Esophagus squamous epithelium (tissue), 4 donors: ENCODE results near the gene LECT2.

Experiments
- POLR2A ChIP-seq, 4 donors: fragments of 450-650 bp; IDR thresholded peaks; one replicate each; pipeline ENCODE4 v1.6.1; 2017; ENCODE audit warnings: antibody characterized with exemption in 4 of 4, mild to moderate bottlenecking in 4 of 4, moderate library complexity in 3 of 4
- TF ChIP-seq, protein P1 (sequence below), 6 experiments: fragments of 450-650 bp in 4 of 6; fragments of 200-600 bp in 2 of 6; sonication (generic) in 2 of 6; IDR thresholded peaks; one replicate each; pipeline ENCODE4 v1.5.1; 2016 to 2019; ENCODE audit warnings: antibody characterized with exemption in 6 of 6, mild to moderate bottlenecking in 4 of 6, moderate library complexity in 4 of 6

DNA sequence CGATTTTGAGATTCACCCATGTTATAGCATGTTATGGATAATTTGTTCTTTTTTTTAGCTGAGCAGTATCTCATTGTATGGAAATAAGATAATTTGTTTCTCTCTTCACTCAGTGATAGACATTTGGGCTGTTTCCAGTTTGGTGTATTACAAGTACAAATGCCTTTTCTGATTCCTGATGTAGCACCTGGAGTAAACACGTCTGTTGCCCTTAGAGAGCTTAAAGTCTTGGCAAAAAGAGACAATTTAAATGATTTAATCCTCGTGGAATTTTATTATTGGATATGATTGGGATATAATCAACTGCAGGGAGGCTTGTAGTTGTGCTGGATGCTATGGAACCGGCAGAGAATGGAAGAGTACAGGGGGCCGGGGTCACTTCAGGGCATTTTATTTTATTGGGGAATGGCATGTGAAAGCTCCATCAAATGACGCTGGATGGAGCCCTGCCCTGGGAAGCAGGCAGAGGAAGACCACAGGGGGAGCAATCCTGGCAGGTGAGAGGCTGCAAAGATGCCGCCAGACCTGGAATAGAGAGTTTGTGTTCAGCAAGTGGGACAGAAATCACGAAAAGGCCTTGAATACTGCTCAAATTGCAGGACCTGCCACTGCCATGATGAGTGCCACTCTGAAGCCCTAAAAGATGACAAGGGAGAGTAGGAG is 43.0 kb upstream of the LECT2 start:
- TF ChIP-seq, protein P1, sequence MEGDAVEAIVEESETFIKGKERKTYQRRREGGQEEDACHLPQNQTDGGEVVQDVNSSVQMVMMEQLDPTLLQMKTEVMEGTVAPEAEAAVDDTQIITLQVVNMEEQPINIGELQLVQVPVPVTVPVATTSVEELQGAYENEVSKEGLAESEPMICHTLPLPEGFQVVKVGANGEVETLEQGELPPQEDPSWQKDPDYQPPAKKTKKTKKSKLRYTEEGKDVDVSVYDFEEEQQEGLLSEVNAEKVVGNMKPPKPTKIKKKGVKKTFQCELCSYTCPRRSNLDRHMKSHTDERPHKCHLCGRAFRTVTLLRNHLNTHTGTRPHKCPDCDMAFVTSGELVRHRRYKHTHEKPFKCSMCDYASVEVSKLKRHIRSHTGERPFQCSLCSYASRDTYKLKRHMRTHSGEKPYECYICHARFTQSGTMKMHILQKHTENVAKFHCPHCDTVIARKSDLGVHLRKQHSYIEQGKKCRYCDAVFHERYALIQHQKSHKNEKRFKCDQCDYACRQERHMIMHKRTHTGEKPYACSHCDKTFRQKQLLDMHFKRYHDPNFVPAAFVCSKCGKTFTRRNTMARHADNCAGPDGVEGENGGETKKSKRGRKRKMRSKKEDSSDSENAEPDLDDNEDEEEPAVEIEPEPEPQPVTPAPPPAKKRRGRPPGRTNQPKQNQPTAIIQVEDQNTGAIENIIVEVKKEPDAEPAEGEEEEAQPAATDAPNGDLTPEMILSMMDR (IDR thresholded peaks at IDR 0.05) = no peak
- TF ChIP-seq POLR2A (IDR thresholded peaks at IDR 0.05) = no peak
